HG02943 (cell line): Measurements from ENCODE around the gene ARHGAP25.

Experiments used
- ATAC-seq: cut with Tn5 transposase; IDR thresholded peaks from one replicate; pipeline ENCODE4 v1.9.1; 2021; ENCODE audit warnings: mild to moderate bottlenecking, low read depth, moderate library complexity; ENCODE audit not compliant: unreplicated experiment

The ARHGAP25 gene, protein sequence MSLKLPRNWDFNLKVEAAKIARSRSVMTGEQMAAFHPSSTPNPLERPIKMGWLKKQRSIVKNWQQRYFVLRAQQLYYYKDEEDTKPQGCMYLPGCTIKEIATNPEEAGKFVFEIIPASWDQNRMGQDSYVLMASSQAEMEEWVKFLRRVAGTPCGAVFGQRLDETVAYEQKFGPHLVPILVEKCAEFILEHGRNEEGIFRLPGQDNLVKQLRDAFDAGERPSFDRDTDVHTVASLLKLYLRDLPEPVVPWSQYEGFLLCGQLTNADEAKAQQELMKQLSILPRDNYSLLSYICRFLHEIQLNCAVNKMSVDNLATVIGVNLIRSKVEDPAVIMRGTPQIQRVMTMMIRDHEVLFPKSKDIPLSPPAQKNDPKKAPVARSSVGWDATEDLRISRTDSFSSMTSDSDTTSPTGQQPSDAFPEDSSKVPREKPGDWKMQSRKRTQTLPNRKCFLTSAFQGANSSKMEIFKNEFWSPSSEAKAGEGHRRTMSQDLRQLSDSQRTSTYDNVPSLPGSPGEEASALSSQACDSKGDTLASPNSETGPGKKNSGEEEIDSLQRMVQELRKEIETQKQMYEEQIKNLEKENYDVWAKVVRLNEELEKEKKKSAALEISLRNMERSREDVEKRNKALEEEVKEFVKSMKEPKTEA

DNA sequence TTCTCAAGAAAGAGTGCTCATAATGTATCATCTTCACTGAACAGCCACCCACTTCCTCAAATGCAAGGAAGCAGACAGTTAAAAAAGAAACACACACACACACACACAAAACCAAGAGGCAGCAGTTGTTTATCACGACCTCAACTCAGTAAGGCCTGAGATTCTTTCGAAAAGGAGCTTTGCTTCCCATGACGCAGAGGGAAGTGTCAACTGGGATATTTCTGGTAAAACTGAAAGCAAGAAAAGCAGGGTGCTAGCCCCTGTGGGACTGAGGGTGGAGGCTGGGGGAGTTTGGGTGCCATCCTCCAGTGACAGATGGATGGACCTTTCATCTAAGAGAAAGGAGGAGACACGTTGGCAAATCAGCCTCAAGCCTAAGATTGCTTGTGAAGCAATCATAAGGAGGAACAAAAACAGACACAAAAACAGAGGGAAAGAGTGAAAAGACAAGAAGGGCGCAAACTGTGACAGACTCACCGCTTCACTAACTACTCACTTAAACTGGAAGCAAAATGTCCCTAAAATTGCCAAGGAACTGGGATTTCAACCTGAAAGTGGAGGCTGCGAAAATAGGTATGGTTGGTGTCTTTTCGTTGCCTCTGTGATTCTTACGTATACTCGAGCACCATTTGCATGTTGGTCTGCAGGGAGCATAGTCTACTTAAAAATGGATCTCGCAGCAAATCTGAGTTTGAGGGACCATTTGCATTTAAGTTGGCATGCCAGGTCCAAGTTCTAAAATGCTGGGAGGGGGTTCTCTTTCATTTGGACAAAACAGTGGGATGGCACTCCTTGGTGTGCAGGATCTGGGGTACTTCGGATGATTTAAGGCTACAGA lies at the start of gene ARHGAP25:
Gene ARHGAP25 (plus strand): TSS at position 124 of the 838 bp plus-strand sequence. CDS start 389 bp downstream, at position 513.
- no peak for ATAC-seq

- ATAC-seq: no peak
Observed at GRCh38 chr2:68686178-68686577, 48.4 kb upstream of the ARHGAP25 start.

DNA sequence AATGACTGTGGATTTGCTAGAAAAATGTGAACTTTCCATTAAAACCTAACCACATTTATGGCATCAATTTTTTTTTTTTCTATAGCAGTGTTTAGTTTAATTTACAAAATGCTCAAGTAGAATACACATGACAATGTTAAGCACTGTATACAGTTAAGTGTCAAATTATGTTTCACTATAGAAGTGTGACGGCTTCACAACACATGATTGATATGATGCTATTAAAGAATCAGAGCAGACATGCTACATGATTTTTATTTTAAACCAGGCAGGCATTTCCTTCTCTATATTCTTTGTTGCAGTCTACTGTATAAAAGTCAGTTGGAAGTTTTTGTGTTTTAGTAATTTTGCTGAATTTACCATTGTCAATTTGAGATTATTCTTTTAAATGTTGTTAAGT lies 47.6 kb upstream of the ARHGAP25 start:
- no peak for ATAC-seq

- ATAC-seq: peak; percentile 91
Observed at GRCh38 chr2:68689553-68690537, 44.8 kb upstream of the ARHGAP25 start.

GRCh38 chr2:68690851-68691250 lies 43.8 kb upstream of the ARHGAP25 start:
- no peak for ATAC-seq

DNA sequence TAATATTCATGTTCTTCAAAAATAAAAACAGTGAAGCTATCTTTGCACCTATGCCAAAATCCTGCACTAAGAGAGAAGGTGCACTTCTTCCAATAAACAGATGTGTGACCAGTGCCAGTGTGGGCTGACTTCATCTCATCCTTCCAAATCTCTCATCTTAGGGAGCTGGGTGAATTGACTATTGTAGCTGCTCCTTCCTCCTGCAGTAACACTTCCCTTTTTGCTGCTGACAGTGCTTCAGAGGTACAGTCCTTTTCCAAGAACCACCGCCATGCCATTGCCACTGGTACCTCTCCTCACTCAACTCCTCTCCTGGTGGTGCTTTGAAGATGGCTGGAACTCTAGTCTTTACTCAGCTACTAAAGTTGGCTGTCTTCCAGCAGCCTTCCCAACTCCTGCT lies 42.1 kb upstream of the ARHGAP25 start:
- no peak for ATAC-seq

DNA sequence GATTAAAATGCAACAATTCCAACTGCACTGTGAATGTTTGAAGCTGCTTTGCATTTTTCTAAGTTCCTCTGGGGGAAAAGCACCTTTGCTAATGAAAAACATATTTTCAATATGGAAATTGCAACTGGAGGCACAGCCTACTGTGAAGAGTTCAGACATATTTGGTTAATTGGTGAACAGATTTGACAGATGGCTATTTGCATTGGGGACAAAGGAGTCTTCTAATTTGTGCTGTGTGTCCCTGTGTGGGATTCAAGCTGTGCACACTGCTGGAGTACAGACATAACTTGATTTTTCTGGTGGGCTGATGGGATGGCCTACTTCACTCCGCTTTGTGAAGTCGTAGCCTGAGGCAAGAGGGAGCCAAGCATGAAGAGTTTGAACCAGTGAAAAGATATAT lies 40.7 kb upstream of the ARHGAP25 start:
- no peak for ATAC-seq

DNA sequence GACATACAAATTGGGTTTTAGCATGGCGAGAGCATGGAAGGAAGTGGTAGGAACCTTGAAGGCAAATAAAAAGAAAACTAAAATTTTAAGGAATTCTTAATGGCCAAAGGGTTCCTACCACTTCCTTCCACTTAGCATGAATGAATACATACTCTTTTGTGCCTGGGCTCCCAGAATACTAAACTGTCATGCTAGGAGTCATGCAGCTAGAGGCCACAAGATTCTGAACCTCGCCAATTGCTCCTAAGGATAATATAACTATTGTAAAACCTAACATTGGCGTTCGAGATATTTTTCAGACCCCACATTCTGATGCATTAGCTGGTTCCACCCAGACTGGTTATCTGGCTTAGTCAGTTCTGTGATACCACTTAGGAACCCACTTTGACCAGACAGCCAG lies 38.6 kb upstream of the ARHGAP25 start:
- no peak for ATAC-seq

DNA sequence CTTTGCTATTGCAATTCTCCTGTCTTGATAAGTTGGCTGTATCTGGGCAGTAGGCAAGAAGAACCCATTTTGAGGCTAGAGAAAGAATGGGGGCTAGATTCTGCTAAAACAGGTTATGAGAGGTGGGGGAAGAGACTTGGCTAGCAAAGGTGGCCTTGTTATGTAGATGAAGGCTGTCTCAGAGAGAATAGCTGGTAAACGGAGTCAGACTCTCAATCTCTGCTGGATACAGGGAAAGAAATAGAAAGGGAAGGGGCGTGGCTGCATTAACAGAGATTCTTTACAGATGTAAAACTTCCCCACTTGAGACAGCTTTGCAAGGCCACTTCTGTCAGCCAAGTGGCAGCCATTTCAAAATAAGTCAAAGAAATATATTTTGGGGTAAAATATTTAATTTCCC lies 38.1 kb upstream of the ARHGAP25 start:
- no peak for ATAC-seq

DNA sequence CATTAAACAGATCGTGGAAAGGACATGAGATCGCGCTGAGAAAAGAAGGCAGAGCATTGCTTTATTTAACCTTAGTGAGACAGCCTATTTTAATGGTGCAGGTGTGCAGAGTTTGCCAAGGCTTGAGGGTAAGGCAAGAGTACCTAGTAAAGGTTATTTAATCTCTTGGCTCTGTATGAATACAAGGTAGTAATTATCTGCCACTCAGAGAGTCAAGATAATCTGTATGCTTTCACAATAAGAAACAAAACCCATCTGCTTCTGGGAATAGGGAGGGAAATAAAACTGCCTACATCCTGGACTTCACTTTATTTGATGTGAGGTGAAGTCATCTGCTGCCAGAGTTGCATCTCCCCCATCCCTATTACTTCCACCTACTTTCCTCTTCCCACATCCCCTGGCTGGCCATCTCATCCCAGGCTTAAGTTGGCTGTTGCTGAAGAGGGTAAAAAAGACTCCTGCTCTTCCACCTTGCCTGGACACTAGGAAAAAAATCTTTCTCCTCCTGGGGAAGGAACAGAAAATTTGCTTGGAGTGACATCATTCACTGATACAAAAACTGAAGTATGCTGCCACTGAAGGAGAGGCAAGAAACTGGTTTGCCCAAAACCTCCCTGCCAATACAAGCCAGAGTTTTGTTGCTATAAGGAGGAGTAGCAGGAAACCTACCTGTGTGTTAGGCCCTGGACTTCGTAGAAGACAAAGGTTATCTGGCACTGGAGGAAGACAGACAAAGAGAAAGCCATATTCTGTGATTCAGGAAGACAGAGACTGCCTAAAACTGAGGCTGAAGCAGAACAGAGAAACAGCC lies 35.8 kb upstream of the ARHGAP25 start:
- no peak for ATAC-seq

DNA sequence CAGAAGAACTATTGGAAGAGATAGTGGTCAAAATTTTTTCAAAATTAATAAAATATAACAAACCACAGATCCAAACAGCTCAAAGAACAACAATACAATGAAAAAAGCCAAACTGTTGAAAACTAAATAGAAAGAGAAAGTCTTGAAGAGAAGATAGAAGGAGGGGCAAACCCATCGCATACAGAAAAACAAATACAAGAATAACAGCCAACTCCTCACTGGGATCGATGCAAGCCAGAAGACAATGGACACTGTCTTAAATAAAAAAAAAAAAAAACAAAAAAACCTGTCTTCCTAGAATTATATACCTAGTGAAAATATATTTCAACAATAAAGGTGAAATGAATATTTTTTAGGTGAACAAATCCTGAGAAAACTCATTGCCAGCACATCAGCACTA lies 34.1 kb upstream of the ARHGAP25 start:
- no peak for ATAC-seq

DNA sequence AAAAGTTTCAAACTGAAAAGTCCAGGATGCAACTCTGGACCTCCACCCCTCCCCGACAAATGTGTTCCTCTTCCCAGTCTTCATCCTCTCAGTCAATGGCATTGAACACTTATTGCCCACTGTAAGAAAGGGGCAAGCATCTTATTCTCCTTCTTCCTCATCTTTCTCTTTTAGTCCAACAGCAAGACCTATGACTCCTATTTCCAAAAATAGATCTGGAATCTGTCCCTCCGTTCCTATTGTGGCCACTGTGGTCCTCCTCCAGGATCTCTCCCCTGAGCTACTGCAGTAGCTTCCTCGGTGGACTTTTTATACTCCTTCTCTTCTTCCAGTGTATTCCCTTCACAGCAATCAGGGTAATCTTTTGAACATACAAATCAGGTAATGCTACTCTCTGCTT lies 28.0 kb upstream of the ARHGAP25 start:
- ATAC-seq: no peak

- ATAC-seq: no peak
Observed at GRCh38 chr2:68708629-68709028, 26.0 kb upstream of the ARHGAP25 start.

GRCh38 chr2:68709421-68709911 lies 25.1 kb upstream of the ARHGAP25 start:
- no peak for ATAC-seq

DNA sequence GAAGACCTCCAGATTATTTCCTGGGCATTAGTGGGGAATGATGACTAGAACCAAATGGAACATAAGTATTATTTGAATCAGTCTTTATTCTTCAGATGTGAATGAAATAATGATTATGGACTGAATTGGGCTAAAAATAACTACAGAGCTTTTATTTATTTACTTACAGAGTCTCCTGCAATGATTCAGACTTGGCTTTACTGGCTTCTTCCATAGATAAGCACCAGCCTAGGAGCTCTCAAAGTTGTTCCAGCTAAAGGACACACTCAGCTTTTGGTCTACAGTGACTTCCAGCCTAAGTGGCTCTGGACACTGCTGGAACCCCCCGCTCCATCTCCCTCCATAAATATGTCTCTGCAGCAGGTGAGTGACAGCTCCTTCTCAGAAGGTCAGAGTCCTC lies 24.3 kb upstream of the ARHGAP25 start:
- ATAC-seq: no peak

GRCh38 chr2:68710756-68711155 lies 23.9 kb upstream of the ARHGAP25 start:
- ATAC-seq: no peak

DNA sequence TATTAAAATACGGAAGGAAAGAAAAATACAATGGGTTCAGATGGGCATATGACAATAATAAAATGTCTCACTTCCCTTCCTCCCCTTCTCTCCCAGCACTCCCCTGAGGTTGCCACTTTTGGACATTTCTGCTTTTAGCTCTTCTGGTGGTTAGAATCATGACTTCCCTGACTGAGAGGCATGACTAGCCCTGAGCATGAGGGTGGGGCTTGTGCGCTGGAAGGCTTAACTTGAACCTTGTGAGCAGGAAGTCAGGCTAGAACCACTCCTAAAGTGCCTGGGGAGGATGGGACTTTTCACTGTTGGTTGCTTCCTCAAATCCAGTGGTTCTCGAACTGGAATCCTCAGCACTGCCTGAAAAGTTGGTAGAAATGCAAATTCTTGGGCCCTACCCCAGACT lies 19.7 kb upstream of the ARHGAP25 start:
- peak; percentile 78 for ATAC-seq

DNA sequence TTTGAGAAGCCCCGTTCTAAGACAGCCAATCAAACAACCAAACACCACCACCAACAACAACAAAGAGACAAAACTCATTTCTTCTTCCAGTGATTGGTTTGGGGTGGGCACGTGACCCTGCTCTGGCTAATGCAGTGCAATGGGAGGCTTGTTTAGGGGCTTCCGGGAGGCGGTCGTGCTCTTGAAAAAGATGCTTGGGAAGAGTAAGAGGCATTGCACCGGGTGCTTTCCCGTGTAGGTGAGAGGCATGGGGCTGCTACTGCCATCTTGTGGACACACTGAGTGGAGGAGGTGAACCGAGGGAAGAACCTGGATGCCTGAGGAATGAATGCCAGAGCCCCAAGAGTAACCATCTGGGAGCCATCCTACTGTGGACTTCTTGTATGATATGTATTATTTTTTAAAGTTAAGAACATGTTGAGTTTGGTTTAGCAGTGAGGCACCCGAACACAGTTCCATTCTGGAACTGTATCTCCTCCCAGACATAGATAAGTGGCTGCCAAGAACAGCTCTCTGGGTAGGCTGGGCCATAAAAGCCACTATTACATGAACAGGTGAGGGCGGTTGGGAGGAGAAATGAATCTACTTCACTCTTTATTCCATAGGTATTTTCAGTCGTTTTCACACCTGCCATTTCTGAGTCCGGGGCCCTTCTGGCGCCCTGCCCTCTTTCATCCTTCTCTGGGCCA lies 19.1 kb upstream of the ARHGAP25 start:
- ATAC-seq: peak; percentile 51
